ENCODE results near the gene PRDM2.
A peak's percentile ranks its signal among the peaks of the same experiment; 100 is the strongest.

GRCh38 chr1:13706046-13706445, 6.1 kb downstream of the PRDM2 start:
- TF ChIP-seq ARNT (IDR thresholded peaks at IDR 0.05) (no peak), PKNOX1 (IDR thresholded peaks at IDR 0.05) (peak; percentile 66), SP1 (IDR thresholded peaks at IDR 0.05) (no peak), SUZ12 (IDR thresholded peaks at IDR 0.05) (no peak), ELF4 (IDR thresholded peaks at IDR 0.05) (no peak), BHLHE40 (IDR thresholded peaks at IDR 0.05; ENCODE audit: borderline replicate concordance) (no peak)
